CD4-positive, alpha-beta T cell treated with Interleukin-2 at 100 ng/mL for 4 hours (primary cell): ENCODE data around the gene TNS1.
A peak's percentile ranks its signal among the peaks of the same experiment; 100 is the strongest.
"Not testable (repeated sequence)": the region's sequence is repeated elsewhere in the genome, so short reads cannot be mapped to it uniquely, and the experiment has no call there.

Experiments
- DNase-seq: peaks from one replicate; pipeline ENCODE4 v3.0.0-alpha.2; 2020; ENCODE audit warnings: low spot score

TNS1 gene

GRCh38 chr2:218002845-218003180 lies at the start of gene TNS1:
TNS1 (minus strand) TSS chr2:218002995; CDS start chr2:218002872, 123 bp downstream.
- DNase-seq: no peak

- no peak for DNase-seq
Measured at GRCh38 chr2:218051903-218052302, 49.1 kb upstream of the TNS1 start.

- no peak for DNase-seq
Measured at GRCh38 chr2:218047536-218048225, 44.9 kb upstream of the TNS1 start.

GRCh38 chr2:218046238-218046637 lies 43.4 kb upstream of the TNS1 start:
- no peak for DNase-seq

- DNase-seq: not testable (repeated sequence)
Measured at GRCh38 chr2:218044599-218044998, 41.8 kb upstream of the TNS1 start.

- no peak for DNase-seq
Measured at GRCh38 chr2:218043701-218044109, 40.9 kb upstream of the TNS1 start.

DNA sequence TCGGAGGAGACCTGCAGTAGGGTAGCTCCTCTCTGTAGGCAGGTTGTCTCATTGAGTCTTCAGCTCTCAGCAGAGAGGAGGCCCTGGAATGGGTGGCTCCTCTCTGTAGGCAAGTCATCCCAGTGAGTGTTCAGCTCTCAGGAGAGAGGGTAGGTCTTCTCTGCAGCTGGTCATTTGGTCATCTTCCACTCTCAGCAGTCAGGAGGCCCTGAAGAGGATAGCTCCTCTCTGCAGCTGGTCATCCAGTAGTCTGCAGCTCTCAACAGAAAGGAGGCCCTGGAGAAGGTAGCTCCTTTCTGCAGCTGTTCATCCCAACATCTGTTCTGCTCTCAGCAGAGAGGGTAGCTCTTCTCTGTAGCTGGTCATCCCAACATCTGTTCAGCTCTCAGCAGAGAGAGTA lies 40.3 kb upstream of the TNS1 start:
- no peak for DNase-seq

GRCh38 chr2:218041302-218042168 lies 38.7 kb upstream of the TNS1 start:
- DNase-seq: no peak

- no peak for DNase-seq
Measured at GRCh38 chr2:218040883-218041282, 38.1 kb upstream of the TNS1 start.

GRCh38 chr2:218039171-218039570 lies 36.4 kb upstream of the TNS1 start:
- DNase-seq: no peak

- no peak for DNase-seq
Measured at GRCh38 chr2:218036371-218036770, 33.6 kb upstream of the TNS1 start.

DNA sequence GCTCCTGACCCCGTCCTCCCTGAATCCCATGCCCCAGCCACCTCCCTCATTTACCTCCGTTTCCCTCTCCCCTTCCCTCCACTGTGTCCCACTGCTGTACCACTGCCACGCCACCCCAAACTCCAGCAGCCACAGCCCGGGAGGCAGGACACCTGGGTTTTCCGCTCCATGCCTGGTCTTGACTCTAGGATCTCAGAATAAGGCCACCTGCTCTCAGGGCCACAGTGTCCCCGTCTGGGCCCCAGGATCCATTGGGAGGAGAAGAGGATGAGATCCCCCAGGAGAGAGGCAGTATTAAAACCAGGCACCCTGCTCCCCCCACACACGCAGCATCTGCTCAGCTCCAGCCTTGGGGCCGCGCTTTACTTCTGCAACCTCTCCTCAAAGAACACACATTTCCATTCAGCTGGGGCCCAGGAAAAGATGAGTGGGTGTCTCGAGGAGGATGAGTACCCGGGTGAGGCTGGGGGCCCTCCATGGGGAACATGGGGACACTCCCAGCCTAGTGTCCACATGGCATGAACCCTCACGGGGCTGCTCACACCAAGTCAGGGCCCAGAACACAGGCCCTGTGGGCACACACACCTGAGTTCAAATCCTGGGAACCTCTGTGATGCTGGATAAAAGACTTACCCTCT lies 32.8 kb upstream of the TNS1 start:
- no peak for DNase-seq

DNA sequence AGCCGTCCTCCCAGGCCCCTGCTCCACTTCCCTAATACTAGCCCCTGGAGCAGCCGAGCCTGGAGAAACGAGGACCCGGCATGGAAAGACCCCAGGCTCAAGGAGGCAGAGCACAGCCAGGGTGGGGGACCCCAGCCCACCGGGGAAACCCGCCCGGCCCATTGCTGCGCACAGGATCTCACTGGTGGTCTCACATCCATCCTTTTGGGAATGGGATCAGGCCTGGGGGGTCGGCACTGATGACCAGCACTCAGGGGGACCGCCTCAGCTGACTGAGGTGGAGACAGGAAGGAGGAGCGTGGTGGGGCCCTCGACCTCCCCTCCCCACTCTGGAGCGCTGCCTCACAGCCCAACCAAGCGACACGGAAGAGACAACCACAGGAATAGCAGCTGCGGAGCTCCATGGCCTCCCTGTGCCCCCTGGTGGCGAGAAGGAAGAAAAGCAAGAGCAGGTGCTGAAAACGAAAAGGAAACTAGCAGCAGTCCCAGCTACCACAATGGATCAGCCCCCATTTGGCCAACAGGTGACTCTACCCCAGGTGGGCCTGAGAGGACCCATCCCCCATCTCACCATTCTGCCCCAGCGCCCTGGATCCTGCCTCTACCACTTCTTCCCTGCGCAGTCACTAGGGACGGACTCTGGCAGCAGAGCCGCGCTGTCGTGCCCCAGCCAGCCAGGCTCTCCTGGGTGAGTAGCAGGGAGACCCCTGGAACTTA lies 31.9 kb upstream of the TNS1 start:
- DNase-seq: peak; percentile 77

GRCh38 chr2:218033590-218034496 lies 31.0 kb upstream of the TNS1 start:
- DNase-seq: no peak

- no peak for DNase-seq
Measured at GRCh38 chr2:218033208-218033589, 30.4 kb upstream of the TNS1 start.

DNA sequence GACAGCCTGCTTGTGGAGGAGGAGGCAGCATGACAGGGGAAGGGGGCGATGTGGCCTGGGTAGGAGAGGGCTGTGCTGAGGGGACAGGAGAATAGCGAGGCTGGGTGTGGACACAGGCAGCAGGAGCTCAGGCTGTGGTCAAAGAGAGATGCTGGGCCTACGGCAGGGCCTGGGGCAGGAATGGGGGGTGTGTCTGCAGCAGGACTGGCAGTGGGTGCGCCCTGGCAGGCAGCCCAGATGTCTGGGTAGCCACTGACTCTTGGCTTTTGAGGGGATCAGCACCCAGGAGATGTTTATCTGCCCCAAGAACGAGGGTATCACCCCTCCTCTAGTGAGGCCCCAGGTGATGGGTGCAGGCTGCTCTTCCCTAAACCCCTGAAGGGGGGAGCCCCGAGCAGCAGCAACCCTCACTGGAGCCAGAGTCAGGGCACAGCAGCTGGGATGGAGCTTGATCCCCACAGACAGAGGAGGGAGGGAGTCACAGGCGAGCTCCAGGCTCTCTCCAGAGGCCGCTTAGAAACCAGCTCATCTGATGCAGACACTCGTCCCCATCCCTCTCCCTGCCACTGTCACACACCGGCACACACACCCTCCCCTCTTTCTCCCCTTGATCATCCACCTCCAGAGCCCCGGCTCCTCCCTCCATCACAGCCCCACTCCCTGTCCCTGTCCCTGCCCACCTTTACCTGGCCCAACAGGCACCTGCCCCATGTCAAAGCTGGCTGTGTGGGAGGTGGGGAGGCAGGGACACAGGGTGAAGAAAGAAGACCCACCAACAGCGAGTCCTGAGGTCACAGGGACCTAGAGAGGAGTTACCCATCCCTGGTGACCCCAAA lies 29.8 kb upstream of the TNS1 start:
- DNase-seq: no peak

DNA sequence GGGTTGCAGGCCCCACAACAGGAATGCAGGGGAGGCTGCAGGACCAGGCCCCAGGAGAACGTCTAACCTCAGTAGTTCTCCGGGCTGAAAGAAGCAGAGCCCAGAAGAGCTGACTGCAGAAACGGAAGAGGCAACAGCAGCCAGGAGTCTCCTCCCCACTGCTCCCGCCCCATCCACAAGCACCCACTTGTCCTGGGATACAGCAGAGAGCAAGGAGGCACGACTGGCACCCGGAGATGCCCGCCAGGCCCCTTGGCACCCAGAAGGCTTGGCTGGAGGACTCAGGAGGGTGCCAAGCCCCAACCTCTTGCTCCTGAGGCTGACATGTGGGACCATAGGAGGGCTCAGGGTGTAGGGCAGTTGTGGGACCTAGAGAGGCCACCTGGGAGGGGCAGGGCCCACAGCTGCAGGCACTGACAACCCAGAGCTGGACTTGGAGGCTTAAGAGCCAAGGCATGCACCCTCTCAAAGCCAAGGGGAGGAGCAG lies 29.0 kb upstream of the TNS1 start:
- no peak for DNase-seq

DNA sequence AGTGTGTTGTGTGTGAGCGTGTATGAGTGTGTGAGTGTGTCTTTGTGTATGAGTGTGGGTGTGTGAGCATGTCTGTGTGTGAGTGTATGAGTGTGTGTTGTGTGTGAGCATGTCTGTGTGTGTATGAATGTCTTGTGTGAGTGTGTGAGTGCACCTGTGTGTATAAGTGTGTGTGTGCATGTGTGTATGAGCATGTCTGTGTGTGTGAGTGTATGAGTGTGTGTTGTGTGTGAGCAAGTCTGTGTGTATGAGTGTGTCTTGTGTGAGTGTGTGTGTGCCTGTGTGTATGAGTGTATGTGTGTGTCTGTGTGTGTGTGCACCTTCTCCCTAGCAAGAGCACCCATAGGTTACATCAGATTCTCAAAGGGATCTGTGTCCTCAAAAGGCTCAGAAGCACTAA lies 28.5 kb upstream of the TNS1 start:
- DNase-seq: no peak

GRCh38 chr2:218030409-218031195 lies 27.8 kb upstream of the TNS1 start:
- no peak for DNase-seq
